ENCODE measurements around the gene IQCE.

GRCh38 chr7:2661096-2661449 is 102.3 kb downstream of the IQCE start:
- TF ChIP-seq CTCF (IDR thresholded peaks at IDR 0.05; ENCODE audit: poor library complexity): no peak
- TF ChIP-seq EZH2 (IDR thresholded peaks at IDR 0.05; ENCODE audit: borderline replicate concordance): no peak
- TF ChIP-seq EZH2phosphoT487 (IDR thresholded peaks at IDR 0.05; ENCODE audit: low read depth, severe bottlenecking, unreplicated experiment): no peak
